ENCODE data around the gene ATXN3.

Gene ATXN3

GRCh38 chr14:92039063-92039718, 67.2 kb downstream of the ATXN3 start:
- Histone ChIP-seq H3K9ac (ENCODE audit: low read depth in 1 of 2, low read length in 2 of 2) (peak overlapping the region; percentile 97 to 99), H3K4me3 (ENCODE audit: low read length in 2 of 2) (peak overlapping the region; percentile 96 to 97), H3K4me1 (ENCODE audit: control insufficient read depth in 2 of 2, insufficient read depth in 2 of 2, low read length in 2 of 2) (peaks cover 14 to 16% of the 10 kb centered on the region in 2 donors), H3K36me3 (ENCODE audit: control insufficient read depth in 2 of 2, insufficient read depth in 2 of 2, low read length in 2 of 2) (no peaks in the 10 kb centered on the region), H3K9me3 (ENCODE audit: control insufficient read depth in 2 of 2, low read length in 2 of 2) (no peaks in the 10 kb centered on the region), H3K27ac (ENCODE audit: low read depth in 2 of 2, low read length in 2 of 2) (peak overlapping the region; percentile 94 to 96), H3K27me3 (ENCODE audit: control insufficient read depth in 2 of 2, insufficient read depth in 2 of 2, low read length in 2 of 2) (no peaks in the 10 kb centered on the region)

GRCh38 chr14:92037989-92038388, 68.4 kb downstream of the ATXN3 start:
- Histone ChIP-seq H3K36me3 (ENCODE audit: control insufficient read depth in 2 of 2, insufficient read depth in 2 of 2, low read length in 2 of 2) (peaks cover 0 to 1% of the 10 kb centered on the region in 2 donors), H3K4me3 (ENCODE audit: low read length in 2 of 2) (peak overlapping the region; percentile 6 to 97), H3K4me1 (ENCODE audit: control insufficient read depth in 2 of 2, insufficient read depth in 2 of 2, low read length in 2 of 2) (peaks cover 14 to 16% of the 10 kb centered on the region in 2 donors), H3K9me3 (ENCODE audit: control insufficient read depth in 2 of 2, low read length in 2 of 2) (no peaks in the 10 kb centered on the region), H3K27me3 (ENCODE audit: control insufficient read depth in 2 of 2, insufficient read depth in 2 of 2, low read length in 2 of 2) (no peaks in the 10 kb centered on the region), H3K27ac (ENCODE audit: low read depth in 2 of 2, low read length in 2 of 2) (no peak overlapping the region), H3K9ac (ENCODE audit: low read depth in 1 of 2, low read length in 2 of 2) (peak overlapping the region in 1 of 2 donors; percentile 4)

- Histone ChIP-seq H3K9me3 (ENCODE audit: control insufficient read depth in 2 of 2, low read length in 2 of 2) (no peaks in the 10 kb centered on the region), H3K27me3 (ENCODE audit: control insufficient read depth in 2 of 2, insufficient read depth in 2 of 2, low read length in 2 of 2) (no peaks in the 10 kb centered on the region), H3K36me3 (ENCODE audit: control insufficient read depth in 2 of 2, insufficient read depth in 2 of 2, low read length in 2 of 2) (peaks cover 0 to 6% of the 10 kb centered on the region in 2 donors), H3K9ac (ENCODE audit: low read depth in 1 of 2, low read length in 2 of 2) (no peak overlapping the region), H3K4me3 (ENCODE audit: low read length in 2 of 2) (no peak overlapping the region), H3K4me1 (ENCODE audit: control insufficient read depth in 2 of 2, insufficient read depth in 2 of 2, low read length in 2 of 2) (peaks cover 9 to 12% of the 10 kb centered on the region in 2 donors), H3K27ac (ENCODE audit: low read depth in 2 of 2, low read length in 2 of 2) (no peak overlapping the region)
Measured at GRCh38 chr14:92035890-92036289, 70.5 kb downstream of the ATXN3 start.

- H3K4me1 ChIP-seq (ENCODE audit: control insufficient read depth in 2 of 2, insufficient read depth in 2 of 2, low read length in 2 of 2): peaks cover 6 to 8% of the 10 kb centered on the region in 2 donors
- H3K4me3 ChIP-seq (ENCODE audit: low read length in 2 of 2): no peak overlapping the region
- H3K36me3 ChIP-seq (ENCODE audit: control insufficient read depth in 2 of 2, insufficient read depth in 2 of 2, low read length in 2 of 2): peaks cover 3 to 6% of the 10 kb centered on the region in 2 donors
- no peak overlapping the region for H3K9ac ChIP-seq (ENCODE audit: low read depth in 1 of 2, low read length in 2 of 2)
- no peaks in the 10 kb centered on the region for H3K9me3 ChIP-seq (ENCODE audit: control insufficient read depth in 2 of 2, low read length in 2 of 2)
- H3K27ac ChIP-seq (ENCODE audit: low read depth in 2 of 2, low read length in 2 of 2): no peak overlapping the region
- H3K27me3 ChIP-seq (ENCODE audit: control insufficient read depth in 2 of 2, insufficient read depth in 2 of 2, low read length in 2 of 2): no peaks in the 10 kb centered on the region
Measured at GRCh38 chr14:92033906-92034687, 72.3 kb downstream of the ATXN3 start.

GRCh38 chr14:92033433-92033832, 72.9 kb downstream of the ATXN3 start:
- Histone ChIP-seq H3K27me3 (ENCODE audit: control insufficient read depth in 2 of 2, insufficient read depth in 2 of 2, low read length in 2 of 2) (no peaks in the 10 kb centered on the region), H3K4me3 (ENCODE audit: low read length in 2 of 2) (no peak overlapping the region), H3K36me3 (ENCODE audit: control insufficient read depth in 2 of 2, insufficient read depth in 2 of 2, low read length in 2 of 2) (peaks cover 6% of the 10 kb centered on the region in 2 donors), H3K9me3 (ENCODE audit: control insufficient read depth in 2 of 2, low read length in 2 of 2) (no peaks in the 10 kb centered on the region), H3K27ac (ENCODE audit: low read depth in 2 of 2, low read length in 2 of 2) (no peak overlapping the region), H3K9ac (ENCODE audit: low read depth in 1 of 2, low read length in 2 of 2) (no peak overlapping the region), H3K4me1 (ENCODE audit: control insufficient read depth in 2 of 2, insufficient read depth in 2 of 2, low read length in 2 of 2) (peaks cover 6 to 8% of the 10 kb centered on the region in 2 donors)

GRCh38 chr14:92026548-92027190, 79.7 kb downstream of the ATXN3 start:
- H3K27me3 ChIP-seq (ENCODE audit: control insufficient read depth in 2 of 2, insufficient read depth in 2 of 2, low read length in 2 of 2): no peaks in the 10 kb centered on the region
- H3K27ac ChIP-seq (ENCODE audit: low read depth in 2 of 2, low read length in 2 of 2): no peak overlapping the region
- H3K4me3 ChIP-seq (ENCODE audit: low read length in 2 of 2): no peak overlapping the region
- no peaks in the 10 kb centered on the region for H3K9me3 ChIP-seq (ENCODE audit: control insufficient read depth in 2 of 2, low read length in 2 of 2)
- H3K36me3 ChIP-seq (ENCODE audit: control insufficient read depth in 2 of 2, insufficient read depth in 2 of 2, low read length in 2 of 2): peaks cover 19 to 22% of the 10 kb centered on the region in 2 donors
- no peaks in the 10 kb centered on the region for H3K4me1 ChIP-seq (ENCODE audit: control insufficient read depth in 2 of 2, insufficient read depth in 2 of 2, low read length in 2 of 2)
- no peak overlapping the region for H3K9ac ChIP-seq (ENCODE audit: low read depth in 1 of 2, low read length in 2 of 2)

GRCh38 chr14:92022036-92022435, 84.3 kb downstream of the ATXN3 start:
- Histone ChIP-seq H3K4me1 (ENCODE audit: control insufficient read depth in 2 of 2, insufficient read depth in 2 of 2, low read length in 2 of 2) (no peaks in the 10 kb centered on the region), H3K9ac (ENCODE audit: low read depth in 1 of 2, low read length in 2 of 2) (no peak overlapping the region), H3K27ac (ENCODE audit: low read depth in 2 of 2, low read length in 2 of 2) (no peak overlapping the region), H3K36me3 (ENCODE audit: control insufficient read depth in 2 of 2, insufficient read depth in 2 of 2, low read length in 2 of 2) (peaks cover 15 to 30% of the 10 kb centered on the region in 2 donors), H3K4me3 (ENCODE audit: low read length in 2 of 2) (no peak overlapping the region), H3K27me3 (ENCODE audit: control insufficient read depth in 2 of 2, insufficient read depth in 2 of 2, low read length in 2 of 2) (no peaks in the 10 kb centered on the region), H3K9me3 (ENCODE audit: control insufficient read depth in 2 of 2, low read length in 2 of 2) (no peaks in the 10 kb centered on the region)

GRCh38 chr14:92021523-92021922, 84.9 kb downstream of the ATXN3 start:
- Histone ChIP-seq H3K27me3 (ENCODE audit: control insufficient read depth in 2 of 2, insufficient read depth in 2 of 2, low read length in 2 of 2) (no peaks in the 10 kb centered on the region), H3K36me3 (ENCODE audit: control insufficient read depth in 2 of 2, insufficient read depth in 2 of 2, low read length in 2 of 2) (peaks cover 20 to 30% of the 10 kb centered on the region in 2 donors), H3K9ac (ENCODE audit: low read depth in 1 of 2, low read length in 2 of 2) (no peak overlapping the region), H3K4me1 (ENCODE audit: control insufficient read depth in 2 of 2, insufficient read depth in 2 of 2, low read length in 2 of 2) (no peaks in the 10 kb centered on the region), H3K9me3 (ENCODE audit: control insufficient read depth in 2 of 2, low read length in 2 of 2) (no peaks in the 10 kb centered on the region), H3K4me3 (ENCODE audit: low read length in 2 of 2) (no peak overlapping the region), H3K27ac (ENCODE audit: low read depth in 2 of 2, low read length in 2 of 2) (no peak overlapping the region)

- Histone ChIP-seq H3K4me3 (ENCODE audit: low read length in 2 of 2) (no peak overlapping the region), H3K27ac (ENCODE audit: low read depth in 2 of 2, low read length in 2 of 2) (no peak overlapping the region), H3K9ac (ENCODE audit: low read depth in 1 of 2, low read length in 2 of 2) (no peak overlapping the region), H3K27me3 (ENCODE audit: control insufficient read depth in 2 of 2, insufficient read depth in 2 of 2, low read length in 2 of 2) (no peaks in the 10 kb centered on the region), H3K4me1 (ENCODE audit: control insufficient read depth in 2 of 2, insufficient read depth in 2 of 2, low read length in 2 of 2) (no peaks in the 10 kb centered on the region), H3K9me3 (ENCODE audit: control insufficient read depth in 2 of 2, low read length in 2 of 2) (no peaks in the 10 kb centered on the region), H3K36me3 (ENCODE audit: control insufficient read depth in 2 of 2, insufficient read depth in 2 of 2, low read length in 2 of 2) (peaks cover 50 to 54% of the 10 kb centered on the region in 2 donors)
Measured at GRCh38 chr14:92014040-92014439, 92.3 kb downstream of the ATXN3 start.
